ENCODE data around the gene ARL6IP4. TPM values are rescaled to one million over a fixed set of nuclear protein-coding genes. Genes with fewer than 3 reads are reported as not detected.

The ARL6IP4 gene
- total and polyA plus RNA-seq, 2 of the 4 experiments (the other 2 are of a cell fraction), result 161 to 254 TPM

DNA sequence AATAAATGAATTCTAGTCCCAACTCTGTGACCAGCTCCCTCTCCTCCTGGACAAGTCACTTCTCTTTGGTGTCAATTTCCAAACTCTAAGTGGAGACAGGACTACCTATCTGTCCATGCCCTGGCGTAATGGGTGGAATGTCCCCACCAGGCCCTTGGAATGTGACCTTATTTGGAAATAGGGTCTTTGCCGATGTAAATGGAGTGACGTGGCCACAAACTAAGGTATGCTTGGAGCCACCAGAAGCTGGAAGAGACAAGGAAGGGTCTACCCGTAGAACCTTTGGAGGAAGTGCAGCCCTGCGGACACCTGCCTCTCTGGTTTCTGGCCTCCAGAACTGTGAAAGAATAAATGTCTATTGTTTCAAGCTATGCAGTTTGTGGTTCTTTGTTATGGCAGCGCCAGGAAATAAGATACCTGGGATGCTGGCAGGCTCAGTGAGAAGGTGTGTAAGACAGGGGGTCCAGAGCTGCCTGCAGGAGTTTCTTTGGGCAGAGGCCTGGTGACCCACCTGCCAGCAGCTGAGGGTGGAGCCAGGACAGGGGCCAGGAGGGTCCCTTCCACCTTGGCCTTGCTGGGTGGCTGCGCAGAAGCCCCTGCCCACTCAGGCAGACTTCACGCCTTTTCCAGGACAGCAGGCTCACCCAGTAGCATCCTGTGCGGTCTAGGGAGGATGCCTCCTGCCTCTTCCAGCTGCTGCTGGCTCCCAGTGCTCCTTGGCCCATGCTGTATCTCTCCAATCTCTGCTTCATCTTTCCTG is 45.8 kb downstream of the ARL6IP4 start:
- H2AK5ac ChIP-seq (ENCODE audit: low read depth, low read length), result no peak overlapping the region
- H3K79me1 ChIP-seq (ENCODE audit: low read depth in 1 of 2, low read length in 2 of 2), result no peaks in the 10 kb centered on the region; a peak in 1 of 4 replicates
- 91% methylated on average over 9 of the region's 9 CpGs; no CpG with 5 or more reads in 1 of the 2 experiments for WGBS, 2 experiments (ENCODE audit: extremely low coverage in 2 of 2, insufficient read length in 1 of 2)
- ChIA-PET CTCF (interaction anchor here (1.0 kb wide), 1 partner anchor 8 kb away, joined by 3 read pairs; no protein-coding TSS in a partner anchor), POLR2A (ENCODE audit: unreplicated experiment) (no interaction called here)
- no peak overlapping the region for H4K91ac ChIP-seq (ENCODE audit: insufficient read depth, low read depth, low read length)
- H3K4me1 ChIP-seq (ENCODE audit: control insufficient read depth, insufficient read depth, low read length), result peaks cover 3% of the 10 kb centered on the region; the same call in 1 of the 2 replicates
- in situ Hi-C loops (cut with MboI; ENCODE audit: low sequenced_read_pairs), result no loop called here
- H2AK9ac ChIP-seq (replicated peaks; ENCODE audit: low read depth, low read length, poor library complexity), result no peak overlapping the region
- no peak overlapping the region for H3K4me2 ChIP-seq (ENCODE audit: low read depth, low read length)
- ATAC-seq (ENCODE audit: low read depth) (no peak), DNase-seq (no peak)
- no peak overlapping the region for H3K14ac ChIP-seq (replicated peaks; ENCODE audit: low read depth, low read length)
- no peak overlapping the region for H3K9ac ChIP-seq (ENCODE audit: low read depth, low read length)
- dilution Hi-C loops (cut with HindIII; ENCODE audit: low sequenced_read_pairs, unreplicated experiment), result no loop called here
- H3K23ac ChIP-seq (ENCODE audit: low read depth, low read length), result no peak overlapping the region
- peaks cover 8% of the 10 kb centered on the region for H3K9me1 ChIP-seq (ENCODE audit: insufficient read depth, low read length)
- H3K9me3 ChIP-seq (ENCODE audit: control insufficient read depth, insufficient read depth, low read length), result no peaks in the 10 kb centered on the region
- H3K18ac ChIP-seq (ENCODE audit: low read depth, low read length), result no peak overlapping the region
- no peak overlapping the region for H4K8ac ChIP-seq (ENCODE audit: low read depth in 2 of 2, low read length in 2 of 2)
- H2AFZ ChIP-seq (replicated peaks; ENCODE audit: low read length, poor library complexity), result no peak overlapping the region
- no peak overlapping the region for H2BK5ac ChIP-seq (ENCODE audit: low read depth, low read length, poor library complexity, severe bottlenecking)
- no TSS peak for BruUV-seq (replicated peaks)
- H3K27ac ChIP-seq (ENCODE audit: insufficient read depth, low read length), result no peak overlapping the region
- H3K36me3 ChIP-seq (ENCODE audit: control insufficient read depth, insufficient read depth, low read length), result peaks cover 15% of the 10 kb centered on the region; the same call in 1 of the 2 replicates
- H2BK20ac ChIP-seq (ENCODE audit: low read depth, low read length), result no peak overlapping the region
- H2BK120ac ChIP-seq (ENCODE audit: low read depth, low read length), result no peak overlapping the region
- H4K5ac ChIP-seq (ENCODE audit: low read depth, low read length), result no peak overlapping the region
- 0 out of 2 replicates have a peak, but pooled peaks cover 2% of the 10 kb centered on the region for H4K20me1 ChIP-seq (ENCODE audit: insufficient read depth, low read length)
- no peak overlapping the region for H2BK15ac ChIP-seq (ENCODE audit: low read depth, low read length)
- H3K4ac ChIP-seq (ENCODE audit: low read depth, low read length), result no peak overlapping the region
- H3K27me3 ChIP-seq (ENCODE audit: control insufficient read depth, insufficient read depth, low read length), result no peaks in the 10 kb centered on the region
- no peak overlapping the region for H3K56ac ChIP-seq (ENCODE audit: extremely low read depth, insufficient read depth, low read length)
- intact Hi-C loops (cut with micrococcal nuclease), result no loop called here
- TF ChIP-seq, protein P1, sequence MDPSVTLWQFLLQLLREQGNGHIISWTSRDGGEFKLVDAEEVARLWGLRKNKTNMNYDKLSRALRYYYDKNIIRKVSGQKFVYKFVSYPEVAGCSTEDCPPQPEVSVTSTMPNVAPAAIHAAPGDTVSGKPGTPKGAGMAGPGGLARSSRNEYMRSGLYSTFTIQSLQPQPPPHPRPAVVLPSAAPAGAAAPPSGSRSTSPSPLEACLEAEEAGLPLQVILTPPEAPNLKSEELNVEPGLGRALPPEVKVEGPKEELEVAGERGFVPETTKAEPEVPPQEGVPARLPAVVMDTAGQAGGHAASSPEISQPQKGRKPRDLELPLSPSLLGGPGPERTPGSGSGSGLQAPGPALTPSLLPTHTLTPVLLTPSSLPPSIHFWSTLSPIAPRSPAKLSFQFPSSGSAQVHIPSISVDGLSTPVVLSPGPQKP (IDR thresholded peaks at IDR 0.05; ENCODE audit: borderline replicate concordance, low read depth, low read length), result no peak
- TF ChIP-seq BHLHE40 (IDR thresholded peaks at IDR 0.05; ENCODE audit: low read depth, low read length) (no peak), SMC3 (IDR thresholded peaks at IDR 0.05; ENCODE audit: low read depth, low read length) (no peak), MAFK (IDR thresholded peaks at IDR 0.05; ENCODE audit: low read depth, low read length) (no peak), RFX5 (IDR thresholded peaks at IDR 0.05; ENCODE audit: low read depth, low read length) (no peak), CEBPB (IDR thresholded peaks at IDR 0.05; ENCODE audit: low read depth, low read length) (no peak), MXI1 (IDR thresholded peaks at IDR 0.05; ENCODE audit: borderline replicate concordance, low read depth, low read length) (no peak), NFE2L2 (IDR thresholded peaks at IDR 0.05; ENCODE audit: low read depth, low read length) (no peak), CHD1 (IDR thresholded peaks at IDR 0.05; ENCODE audit: low read depth, low read length) (no peak), FOS (IDR thresholded peaks at IDR 0.05; ENCODE audit: low read depth, low read length) (no peak), RCOR1 (IDR thresholded peaks at IDR 0.05; ENCODE audit: insufficient replicate concordance, low read length) (no peak), MAZ (IDR thresholded peaks at IDR 0.05; ENCODE audit: borderline replicate concordance, low read depth, low read length) (no peak), RAD21 (IDR thresholded peaks at IDR 0.05; ENCODE audit: low read length) (no peak), POLR2A (IDR thresholded peaks at IDR 0.05; ENCODE audit: low read depth, low read length) (no peak)
- TF ChIP-seq, protein P2, sequence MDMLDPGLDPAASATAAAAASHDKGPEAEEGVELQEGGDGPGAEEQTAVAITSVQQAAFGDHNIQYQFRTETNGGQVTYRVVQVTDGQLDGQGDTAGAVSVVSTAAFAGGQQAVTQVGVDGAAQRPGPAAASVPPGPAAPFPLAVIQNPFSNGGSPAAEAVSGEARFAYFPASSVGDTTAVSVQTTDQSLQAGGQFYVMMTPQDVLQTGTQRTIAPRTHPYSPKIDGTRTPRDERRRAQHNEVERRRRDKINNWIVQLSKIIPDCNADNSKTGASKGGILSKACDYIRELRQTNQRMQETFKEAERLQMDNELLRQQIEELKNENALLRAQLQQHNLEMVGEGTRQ (IDR thresholded peaks at IDR 0.05; ENCODE audit: low read depth, low read length), result no peak
- H3K4me3 ChIP-seq (ENCODE audit: insufficient read depth, low read depth, low read length), result no peak overlapping the region

Measured in IMR-90 (cell line).